ENCODE results near the gene IPO9.

Gene IPO9

DNA sequence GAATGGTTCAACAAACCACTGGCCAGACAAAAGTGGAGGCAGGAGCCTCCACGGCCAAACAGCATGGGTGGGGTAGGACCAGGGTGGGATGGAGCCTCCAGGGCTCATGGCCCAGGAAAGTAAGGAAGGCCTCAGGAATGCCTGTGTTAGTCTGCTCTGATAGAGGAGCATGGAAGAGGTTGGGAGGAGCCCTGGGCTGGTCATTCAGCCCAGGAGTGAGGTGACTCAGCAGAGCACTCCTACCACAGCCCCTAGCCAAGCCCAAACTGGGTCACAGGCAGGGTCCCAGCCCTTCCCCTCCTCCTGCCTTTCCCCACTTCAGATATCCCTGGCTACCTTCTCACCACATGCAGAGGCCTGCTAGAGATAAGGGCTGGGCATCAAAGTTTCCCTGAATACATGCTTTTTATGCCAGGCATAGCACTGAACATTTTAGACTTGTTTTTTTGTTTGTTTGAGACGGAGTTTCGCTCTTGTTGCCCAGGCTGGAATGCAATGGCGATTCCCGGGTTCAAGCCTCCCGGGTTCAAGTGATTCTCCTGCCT, 56.6 kb downstream of the IPO9 start:
- TF ChIP-seq, protein P1, sequence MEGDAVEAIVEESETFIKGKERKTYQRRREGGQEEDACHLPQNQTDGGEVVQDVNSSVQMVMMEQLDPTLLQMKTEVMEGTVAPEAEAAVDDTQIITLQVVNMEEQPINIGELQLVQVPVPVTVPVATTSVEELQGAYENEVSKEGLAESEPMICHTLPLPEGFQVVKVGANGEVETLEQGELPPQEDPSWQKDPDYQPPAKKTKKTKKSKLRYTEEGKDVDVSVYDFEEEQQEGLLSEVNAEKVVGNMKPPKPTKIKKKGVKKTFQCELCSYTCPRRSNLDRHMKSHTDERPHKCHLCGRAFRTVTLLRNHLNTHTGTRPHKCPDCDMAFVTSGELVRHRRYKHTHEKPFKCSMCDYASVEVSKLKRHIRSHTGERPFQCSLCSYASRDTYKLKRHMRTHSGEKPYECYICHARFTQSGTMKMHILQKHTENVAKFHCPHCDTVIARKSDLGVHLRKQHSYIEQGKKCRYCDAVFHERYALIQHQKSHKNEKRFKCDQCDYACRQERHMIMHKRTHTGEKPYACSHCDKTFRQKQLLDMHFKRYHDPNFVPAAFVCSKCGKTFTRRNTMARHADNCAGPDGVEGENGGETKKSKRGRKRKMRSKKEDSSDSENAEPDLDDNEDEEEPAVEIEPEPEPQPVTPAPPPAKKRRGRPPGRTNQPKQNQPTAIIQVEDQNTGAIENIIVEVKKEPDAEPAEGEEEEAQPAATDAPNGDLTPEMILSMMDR (IDR thresholded peaks at IDR 0.05; ENCODE audit: insufficient read depth, low read depth, low read length, missing control alignments), result no peak
- H3K4me3 ChIP-seq (ENCODE audit: low read depth, low read length), result no peak overlapping the region
- no peak for DNase-seq (ENCODE audit: low read depth)

DNA sequence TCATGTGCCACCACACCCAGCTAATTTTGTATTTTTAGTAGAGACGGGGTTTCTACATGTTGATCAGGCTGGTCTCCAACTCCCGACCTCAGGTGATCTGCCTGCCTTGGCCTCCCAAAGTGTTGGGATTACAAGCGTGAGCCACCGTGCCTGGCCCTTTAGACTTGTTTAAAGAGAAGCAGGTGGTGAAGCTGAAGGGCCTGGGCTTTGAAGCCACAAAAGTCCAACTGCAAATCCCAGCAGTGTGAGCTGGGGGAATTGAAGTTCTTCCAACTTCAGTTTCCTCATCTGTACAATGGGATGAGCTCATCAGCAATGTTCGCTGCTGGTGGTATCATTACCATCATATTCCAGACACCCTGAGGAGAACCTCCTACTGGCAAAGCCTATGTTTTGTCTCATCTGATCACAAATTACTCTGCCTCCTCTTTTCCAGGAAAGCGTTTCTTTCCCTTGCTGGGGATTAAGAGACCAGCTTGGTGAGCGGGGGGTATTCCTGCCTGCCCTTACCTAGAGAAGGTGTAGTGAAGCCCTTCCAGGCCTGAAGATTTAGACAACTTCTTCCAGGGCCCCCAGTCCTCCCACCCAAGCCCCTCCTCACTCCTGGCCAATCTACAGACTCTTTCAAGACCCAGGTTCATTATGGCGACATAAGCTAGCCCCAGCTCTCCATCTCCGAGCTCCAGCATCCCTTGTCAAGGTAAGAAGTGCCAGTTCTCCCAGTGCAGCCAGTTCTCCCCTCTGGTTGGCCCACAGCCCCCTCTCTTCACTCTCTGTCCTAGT, 57.3 kb downstream of the IPO9 start:
- TF ChIP-seq, protein P1 (IDR thresholded peaks at IDR 0.05; ENCODE audit: insufficient read depth, low read depth, low read length, missing control alignments), result no peak
- no peak for DNase-seq (ENCODE audit: low read depth)
- H3K4me3 ChIP-seq (ENCODE audit: low read depth, low read length), result no peak overlapping the region

DNA sequence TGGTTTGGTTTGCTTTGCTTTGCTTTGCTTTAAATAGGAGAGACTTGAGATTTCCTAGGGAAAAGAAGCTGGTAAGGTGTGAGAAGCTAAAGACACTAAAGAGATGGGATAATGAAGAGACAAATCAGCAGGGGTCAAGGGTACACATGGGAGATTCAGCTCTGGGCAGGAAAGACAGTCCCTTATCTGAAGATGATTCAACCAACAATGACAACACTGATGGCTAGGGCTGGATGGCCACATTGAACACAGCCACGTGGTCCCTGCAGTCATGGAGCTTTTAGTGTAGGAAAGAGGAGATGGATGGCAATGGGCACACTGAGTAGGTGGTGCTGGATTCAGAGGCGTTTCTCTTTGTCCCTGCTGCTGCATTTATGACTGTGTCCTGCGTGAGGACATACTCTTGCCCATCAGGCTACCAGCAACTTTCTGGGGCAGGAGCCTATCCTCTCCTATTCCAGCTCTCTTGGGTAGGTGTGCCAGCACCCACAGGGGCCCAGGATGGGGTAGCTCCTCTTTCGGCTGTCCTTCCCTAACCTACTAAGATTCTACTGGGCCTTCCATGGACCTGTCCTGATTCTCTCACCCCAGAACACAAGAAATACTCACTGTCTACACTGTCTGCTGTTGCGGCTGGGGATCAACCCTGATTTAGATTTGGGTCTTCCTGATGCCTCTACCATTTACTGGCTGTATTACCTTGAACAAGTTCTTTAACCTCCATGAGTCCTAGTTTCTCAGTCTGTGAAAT, 58.3 kb downstream of the IPO9 start:
- DNase-seq (ENCODE audit: low read depth), result no peak
- H3K4me3 ChIP-seq (ENCODE audit: low read depth, low read length), result no peak overlapping the region
- TF ChIP-seq, protein P1 (IDR thresholded peaks at IDR 0.05; ENCODE audit: insufficient read depth, low read depth, low read length, missing control alignments), result no peak

DNA sequence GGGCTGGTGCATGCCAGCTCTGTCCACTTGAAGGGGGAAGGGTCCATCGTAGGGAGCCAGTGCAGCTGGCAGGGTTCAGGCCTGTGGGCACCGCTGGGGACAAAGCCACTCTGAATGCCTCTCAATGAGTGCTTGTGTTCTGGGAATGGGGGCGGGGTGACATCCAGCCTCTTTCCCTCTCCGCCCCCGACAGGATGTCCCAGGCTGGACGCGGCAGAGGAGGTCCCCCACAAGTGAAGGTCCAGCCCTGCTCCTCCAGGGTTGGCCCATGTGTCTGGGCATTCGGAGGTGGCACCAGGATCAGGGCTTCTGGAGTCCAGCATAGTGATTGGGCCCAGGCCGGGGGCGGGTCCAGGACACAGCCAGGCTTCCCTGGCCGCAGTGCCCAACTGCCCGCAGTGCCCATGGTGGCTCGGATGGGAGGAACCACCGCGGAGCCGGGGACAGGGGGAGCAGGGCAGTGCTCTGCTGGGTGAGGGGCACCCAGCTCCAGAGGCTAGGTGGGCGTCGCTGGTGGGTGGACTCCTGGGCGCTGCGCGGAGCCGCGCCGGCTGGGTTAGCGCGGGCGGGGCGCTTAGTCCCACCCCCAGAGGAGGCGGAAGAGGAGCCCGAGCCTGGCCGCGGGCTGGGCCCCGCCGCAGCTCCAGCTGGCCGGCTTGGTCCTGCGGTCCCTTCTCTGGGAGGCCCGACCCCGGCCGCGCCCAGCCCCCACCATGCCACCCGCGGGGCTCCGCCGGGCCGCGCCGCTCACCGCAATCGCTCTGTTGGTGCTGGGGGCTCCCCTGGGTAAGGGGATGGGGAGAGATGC, 59.5 kb downstream of the IPO9 start, which contains the start of gene SHISA4:
TSS of gene SHISA4 (plus strand) at position 617 of the 808 bp plus-strand sequence. CDS start at position 714, 97 bp downstream.
- H3K4me3 ChIP-seq (ENCODE audit: low read depth, low read length), result no peak within 1 kb of the TSS
- DNase-seq (ENCODE audit: low read depth), result no peak
- TF ChIP-seq, protein P1 (IDR thresholded peaks at IDR 0.05; ENCODE audit: insufficient read depth, low read depth, low read length, missing control alignments), result no peak

DNA sequence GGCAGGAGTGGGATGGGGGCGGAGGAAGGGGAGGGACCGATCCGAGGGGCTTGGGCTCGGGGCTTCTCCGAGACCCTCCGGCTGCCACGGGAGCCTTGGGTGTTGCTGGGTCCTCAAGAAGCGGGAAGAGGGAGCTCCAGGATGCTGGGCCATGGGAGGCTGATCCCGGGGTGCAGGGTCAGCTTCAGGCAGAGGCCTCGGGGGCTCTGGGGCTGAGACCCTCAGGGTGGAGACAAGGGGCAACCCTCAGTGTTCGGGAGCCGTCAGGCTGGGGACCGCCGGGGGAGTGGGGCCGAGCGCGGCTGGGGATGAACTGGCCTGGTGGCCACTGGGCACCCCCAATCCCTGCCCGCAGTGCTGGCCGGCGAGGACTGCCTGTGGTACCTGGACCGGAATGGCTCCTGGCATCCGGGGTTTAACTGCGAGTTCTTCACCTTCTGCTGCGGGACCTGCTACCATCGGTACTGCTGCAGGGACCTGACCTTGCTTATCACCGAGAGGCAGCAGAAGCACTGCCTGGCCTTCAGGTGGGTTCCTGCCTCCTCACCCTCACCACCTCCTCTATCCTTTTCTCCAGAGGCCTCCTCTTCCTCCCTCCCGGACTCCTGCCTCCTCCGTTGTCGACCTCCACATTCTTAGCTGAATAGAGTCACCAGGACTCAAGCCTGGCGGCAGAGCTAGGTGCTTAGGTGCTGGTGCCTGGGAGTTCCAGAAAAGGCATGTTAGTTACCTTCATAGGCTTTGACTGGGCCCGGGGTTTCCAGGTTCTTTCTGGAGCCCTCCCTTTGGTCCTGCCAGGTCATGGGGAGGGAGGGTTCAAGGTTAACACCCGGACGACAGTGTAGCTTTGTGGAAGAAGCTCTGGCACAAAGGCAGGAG, 60.4 kb downstream of the IPO9 start:
- no peak for DNase-seq (ENCODE audit: low read depth)
- TF ChIP-seq, protein P1 (IDR thresholded peaks at IDR 0.05; ENCODE audit: insufficient read depth, low read depth, low read length, missing control alignments), result no peak
- H3K4me3 ChIP-seq (ENCODE audit: low read depth, low read length), result no peak overlapping the region

DNA sequence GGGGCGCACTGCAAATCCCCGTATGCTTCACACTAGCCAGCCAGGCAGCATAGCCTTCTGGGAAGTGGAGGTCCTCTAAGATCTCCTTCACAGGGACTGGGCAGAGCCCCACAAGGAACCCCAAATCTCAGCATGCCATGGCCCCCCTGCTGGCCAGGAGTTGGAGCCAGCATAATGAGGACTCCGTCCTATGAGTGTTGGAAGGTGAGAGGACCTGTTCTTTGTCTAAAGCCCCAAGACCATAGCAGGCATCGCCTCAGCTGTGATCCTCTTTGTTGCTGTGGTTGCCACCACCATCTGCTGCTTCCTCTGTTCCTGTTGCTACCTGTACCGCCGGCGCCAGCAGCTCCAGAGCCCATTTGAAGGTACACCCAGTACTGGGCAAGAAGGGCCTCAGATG, 61.3 kb downstream of the IPO9 start:
- no peak overlapping the region for H3K4me3 ChIP-seq (ENCODE audit: low read depth, low read length)
- no peak for DNase-seq (ENCODE audit: low read depth)
- TF ChIP-seq, protein P1 (IDR thresholded peaks at IDR 0.05; ENCODE audit: insufficient read depth, low read depth, low read length, missing control alignments), result no peak
